HFFc6 (cell line): ENCODE results near the gene POU3F3. TPM values are rescaled to one million over a fixed set of nuclear protein-coding genes. Genes with fewer than 3 reads are reported as not detected.

Experiments
- DNase-seq: peaks from one replicate; pipeline ENCODE4 v3.0.0-alpha.2; 2018
- H3K27ac Mint-ChIP-seq: 2 replicates; pipeline ENCODE4 v1.8.0; 2020; ENCODE audit warnings: mild to moderate bottlenecking, mixed read lengths
- H3K27me3 Mint-ChIP-seq: 2 replicates; pipeline ENCODE4 v1.8.0; 2021; ENCODE audit warnings: mild to moderate bottlenecking, moderate library complexity, mixed read lengths; ENCODE audit not compliant: insufficient read depth
- H3K36me3 Mint-ChIP-seq: 2 replicates; pipeline ENCODE4 v1.8.0; 2021; ENCODE audit warnings: low read depth, mixed read lengths
- H3K4me1 Mint-ChIP-seq: 2 replicates; pipeline ENCODE4 v1.8.0; 2020; ENCODE audit warnings: low read depth, mixed read lengths
- H3K4me3 Mint-ChIP-seq: 2 replicates; pipeline ENCODE4 v1.8.0; 2020; ENCODE audit warnings: mild to moderate bottlenecking, moderate library complexity, mixed read lengths
- H3K9me3 Mint-ChIP-seq: 2 replicates; pipeline ENCODE4 v1.8.0; 2020; ENCODE audit warnings: mild to moderate bottlenecking, mixed read lengths
- CTCF ChIP-seq: fragments of 200-600 bp; sonication (generic); IDR thresholded peaks from 2 replicates; pipeline ENCODE4 v1.5.0; 2021; ENCODE audit warnings: antibody characterized with exemption, mild to moderate bottlenecking
- total RNA-seq, 6 experiments: library from RNA; stranded (reverse); fragmentation: NEBNext Ultra II Directional; extraction: Animal tissue kit (Norgen Biotek cat#: 25700); gene quantifications; 2 replicates in 1 of 6; 3 replicates in 5 of 6; pipeline ENCODE4 v1.2.3, GENCODE V29; 2021

POU3F3 gene
- total RNA-seq, 6 experiments from 2014 or later: not detected

GRCh38 chr2:104861351-104862057 is 7.6 kb downstream of the POU3F3 start:
- TF ChIP-seq CTCF: no peak
- Mint-ChIP-seq H3K27ac (no peak overlapping the region), H3K36me3 (no peaks in the 10 kb centered on the region), H3K4me1 (peaks cover 7% of the 10 kb centered on the region), H3K27me3 (peaks cover 60% of the 10 kb centered on the region), H3K9me3 (peaks cover 5% of the 10 kb centered on the region; the same call in 1 of the 2 replicates), H3K4me3 (no peak overlapping the region)
- DNase-seq: no peak

- Mint-ChIP-seq H3K4me3 (no peak overlapping the region), H3K4me1 (peaks cover 4% of the 10 kb centered on the region), H3K27me3 (peaks cover 60% of the 10 kb centered on the region), H3K27ac (no peak overlapping the region), H3K36me3 (no peaks in the 10 kb centered on the region), H3K9me3 (peaks cover 2% of the 10 kb centered on the region; the same call in 1 of the 2 replicates)
- TF ChIP-seq CTCF: no peak
- no peak for DNase-seq
Measured at GRCh38 chr2:104862058-104862941, 8.4 kb downstream of the POU3F3 start.

- no peaks in the 10 kb centered on the region for H3K36me3 Mint-ChIP-seq
- no peaks in the 10 kb centered on the region for H3K4me1 Mint-ChIP-seq
- no peak overlapping the region for H3K27ac Mint-ChIP-seq
- peaks cover 56% of the 10 kb centered on the region for H3K27me3 Mint-ChIP-seq
- DNase-seq: no peak
- no peak overlapping the region for H3K4me3 Mint-ChIP-seq
- H3K9me3 Mint-ChIP-seq: no peaks in the 10 kb centered on the region
- no peak for TF ChIP-seq CTCF
Measured at GRCh38 chr2:104863146-104863467, 9.2 kb downstream of the POU3F3 start.

- Mint-ChIP-seq H3K36me3 (no peaks in the 10 kb centered on the region), H3K27me3 (peaks cover 54% of the 10 kb centered on the region), H3K4me1 (no peaks in the 10 kb centered on the region), H3K27ac (no peak overlapping the region), H3K9me3 (no peaks in the 10 kb centered on the region), H3K4me3 (no peak overlapping the region)
- no peak for TF ChIP-seq CTCF
- no peak for DNase-seq
Measured at GRCh38 chr2:104863468-104864279, 9.8 kb downstream of the POU3F3 start.

GRCh38 chr2:104864280-104865095 is 10.6 kb downstream of the POU3F3 start:
- H3K27me3 Mint-ChIP-seq: peaks cover 55% of the 10 kb centered on the region

More at GRCh38 chr2:104864280-104865095, 10.6 kb downstream of the POU3F3 start:
- Mint-ChIP-seq H3K4me1 (no peaks in the 10 kb centered on the region), H3K36me3 (no peaks in the 10 kb centered on the region), H3K9me3 (no peaks in the 10 kb centered on the region), H3K27ac (no peak overlapping the region), H3K4me3 (no peak overlapping the region)
- TF ChIP-seq CTCF: no peak
- DNase-seq: no peak
